Measurements from ENCODE around the gene C1QB.
A peak's percentile ranks its signal among the peaks of the same experiment; 100 is the strongest.

The C1QB gene

GRCh38 chr1:22638476-22639234 is 14.4 kb upstream of the C1QB start:
- H3K36me3 ChIP-seq = no peaks in the 10 kb centered on the region
- peaks cover 0 to 7% (median 2%) of the 10 kb centered on the region in 4 donors for H3K4me1 ChIP-seq
- no peak for TF ChIP-seq CTCF (IDR thresholded peaks at IDR 0.05)
- DNase-seq = no peak
- no peaks in the 10 kb centered on the region for H3K9me3 ChIP-seq
- intact Hi-C loops (cut with DNase I; ENCODE audit: low total_unique reads) = no loop called here
- H3K27me3 ChIP-seq = peaks cover 0 to 82% of the 10 kb centered on the region in 2 donors
- peak overlapping the region in 1 of 2 donors; percentile 23 for H3K4me3 ChIP-seq
- H3K27ac ChIP-seq = no peak overlapping the region

DNA sequence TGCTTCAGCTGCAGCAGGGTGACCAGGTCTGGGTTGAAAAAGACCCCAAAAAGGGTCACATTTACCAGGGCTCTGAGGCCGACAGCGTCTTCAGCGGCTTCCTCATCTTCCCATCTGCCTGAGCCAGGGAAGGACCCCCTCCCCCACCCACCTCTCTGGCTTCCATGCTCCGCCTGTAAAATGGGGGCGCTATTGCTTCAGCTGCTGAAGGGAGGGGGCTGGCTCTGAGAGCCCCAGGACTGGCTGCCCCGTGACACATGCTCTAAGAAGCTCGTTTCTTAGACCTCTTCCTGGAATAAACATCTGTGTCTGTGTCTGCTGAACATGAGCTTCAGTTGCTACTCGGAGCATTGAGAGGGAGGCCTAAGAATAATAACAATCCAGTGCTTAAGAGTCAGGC is 13.8 kb upstream of the C1QB start:
- intact Hi-C loops (cut with DNase I; ENCODE audit: low total_unique reads) = no loop called here
- TF ChIP-seq CTCF (IDR thresholded peaks at IDR 0.05) = no peak
- Histone ChIP-seq H3K4me3 (no peak overlapping the region), H3K4me1 (peaks cover 0 to 7% (median 2%) of the 10 kb centered on the region in 4 donors), H3K27me3 (peaks cover 0 to 82% of the 10 kb centered on the region in 2 donors), H3K36me3 (no peaks in the 10 kb centered on the region), H3K27ac (no peak overlapping the region), H3K9me3 (no peaks in the 10 kb centered on the region)
- DNase-seq = no peak

DNA sequence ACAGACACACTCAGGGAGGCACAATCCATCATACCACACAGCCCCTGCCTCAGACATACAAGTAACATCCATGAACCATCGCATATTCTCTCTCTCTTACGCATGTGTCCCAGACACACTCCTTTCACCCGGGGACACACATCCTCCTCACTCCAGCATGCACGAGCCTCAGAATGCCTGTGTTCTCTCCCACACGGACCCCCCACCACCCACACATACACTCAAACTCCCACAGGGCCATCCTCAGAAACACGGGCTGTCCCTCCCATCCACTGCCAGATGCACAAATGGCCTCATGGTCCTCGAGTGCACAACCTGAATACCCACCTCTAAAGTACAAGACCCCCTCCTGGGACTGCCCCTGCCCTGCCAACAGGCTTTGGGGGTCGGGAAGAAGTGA is 11.8 kb upstream of the C1QB start:
- no peak for TF ChIP-seq CTCF (IDR thresholded peaks at IDR 0.05)
- Histone ChIP-seq H3K9me3 (no peaks in the 10 kb centered on the region), H3K27ac (no peak overlapping the region), H3K4me1 (peaks cover 0 to 7% (median 2%) of the 10 kb centered on the region in 4 donors), H3K27me3 (peaks cover 0 to 76% of the 10 kb centered on the region in 2 donors), H3K4me3 (no peak overlapping the region), H3K36me3 (no peaks in the 10 kb centered on the region)
- intact Hi-C loops (cut with DNase I; ENCODE audit: low total_unique reads) = loop anchor here (10.0 kb wide), 1 partner anchor 106 kb away; no protein-coding TSS in a partner anchor
- DNase-seq = no peak

GRCh38 chr1:22641906-22642636 is 11.0 kb upstream of the C1QB start:
- peak; percentile 96 for TF ChIP-seq CTCF (IDR thresholded peaks at IDR 0.05)
- Histone ChIP-seq H3K36me3 (no peaks in the 10 kb centered on the region), H3K9me3 (no peaks in the 10 kb centered on the region), H3K27ac (no peak overlapping the region), H3K27me3 (peaks cover 0 to 72% of the 10 kb centered on the region in 2 donors), H3K4me3 (no peak overlapping the region), H3K4me1 (peaks cover 0 to 7% (median 2%) of the 10 kb centered on the region in 4 donors)
- DNase-seq = peak; percentile 79 to 87
- intact Hi-C loops (cut with DNase I; ENCODE audit: low total_unique reads) = loop anchor here (2.0 to 10.0 kb wide), 2 partner anchors 107 to 221 kb away; no protein-coding TSS in a partner anchor

- no peak for TF ChIP-seq CTCF (IDR thresholded peaks at IDR 0.05)
These were observed 9.7 kb upstream of the C1QB start, which contains the start of gene C1QC for GRCh38 chr1:22643381-22643780. Gene C1QC (plus strand): TSS chr1:22643633. CDS start chr1:22644024, 391 bp downstream.

More at GRCh38 chr1:22643381-22643780, 9.7 kb upstream of the C1QB start, which contains the start of gene C1QC:
- DNase-seq = peak; percentile 68 to 78
- peaks cover 0 to 61% of the 10 kb centered on the region in 2 donors for H3K27me3 ChIP-seq
- H3K9me3 ChIP-seq = no peaks in the 10 kb centered on the region
- no peak within 1 kb of the TSS for H3K27ac ChIP-seq
- intact Hi-C loops (cut with DNase I; ENCODE audit: low total_unique reads) = loop anchor here (2.0 to 10.0 kb wide), 2 partner anchors 109 to 223 kb away; no protein-coding TSS in a partner anchor
- H3K4me3 ChIP-seq = peak within 1 kb of the TSS; percentile 35 to 41
- peaks cover 0 to 7% (median 2%) of the 10 kb centered on the region in 4 donors for H3K4me1 ChIP-seq
- no peaks in the 10 kb centered on the region for H3K36me3 ChIP-seq
